CD14-positive monocyte (primary cell): ENCODE data around the gene ARV1. TPM values are rescaled to one million over a fixed set of nuclear protein-coding genes. Genes with fewer than 3 reads are reported as not detected.

Experiments used
- DNase-seq, 3 donors: peaks; one replicate each; pipeline ENCODE4 v3.0.0-alpha.2; 2011 to 2022
- H2AFZ ChIP-seq: 2 replicates; pipeline ENCODE4 v1.6.0; 2012; ENCODE audit warnings: mild to moderate bottlenecking, low read depth, low read length, inconsistent platforms; ENCODE audit not compliant: insufficient read depth, poor library complexity, severe bottlenecking
- H3K27ac ChIP-seq, 2 donors: 1 replicate in 1 of 2; 2 replicates in 1 of 2; pipeline ENCODE4 v1.5.1; 2012 to 2013; ENCODE audit warnings: low read length in 2 of 2, control low read depth in 1 of 2, inconsistent platforms in 1 of 2, low read depth in 1 of 2, mild to moderate bottlenecking in 1 of 2
- H3K27me3 ChIP-seq, 2 donors: one replicate each; pipeline versions ENCODE4 v1.6.0 to v1.6.1; 2011 to 2013; ENCODE audit warnings: low read length in 2 of 2; ENCODE audit not compliant: control insufficient read depth in 2 of 2, insufficient read depth in 2 of 2
- H3K36me3 ChIP-seq, 2 donors: replicated peaks in 1 of 2; 1 replicate in 1 of 2; 2 replicates in 1 of 2; pipeline versions ENCODE4 v1.5.1 to v1.6.1; 2012 to 2013; ENCODE audit warnings: low read length in 2 of 2, control low read depth in 1 of 2, inconsistent platforms in 1 of 2, mild to moderate bottlenecking in 1 of 2; ENCODE audit not compliant: insufficient read depth in 2 of 2, control insufficient read depth in 1 of 2
- H3K4me1 ChIP-seq, 2 donors: 1 replicate in 1 of 2; 2 replicates in 1 of 2; pipeline versions ENCODE4 v1.5.1 to v1.6.1; 2012 to 2013; ENCODE audit warnings: low read length in 2 of 2, control low read depth in 1 of 2, inconsistent platforms in 1 of 2, mild to moderate bottlenecking in 1 of 2, moderate library complexity in 1 of 2; ENCODE audit not compliant: insufficient read depth in 2 of 2, control insufficient read depth in 1 of 2
- H3K4me2 ChIP-seq: replicated peaks from 2 replicates; pipeline ENCODE3; 2012; ENCODE audit warnings: low read length, moderate library complexity, mild to moderate bottlenecking; ENCODE audit not compliant: poor library complexity, severe bottlenecking; ENCODE audit errors: extremely low read depth
- H3K4me3 ChIP-seq, 3 experiments: fragments of 200-600 bp in 1 of 3; sonication (generic) in 1 of 3; replicated peaks in 1 of 3; 1 replicate in 2 of 3; 2 replicates in 1 of 3; pipeline ENCODE4 v1.5.1; 2011 to 2013; ENCODE audit warnings: low read length in 3 of 3, mild to moderate bottlenecking in 3 of 3, control low read depth in 2 of 3, low read depth in 2 of 3, inconsistent platforms in 1 of 3, moderate library complexity in 1 of 3
- H3K79me2 ChIP-seq: 2 replicates; pipeline ENCODE4 v1.6.0; 2012; ENCODE audit warnings: mild to moderate bottlenecking, control low read depth, inconsistent platforms, low read length, moderate library complexity; ENCODE audit not compliant: insufficient read depth
- H3K9ac ChIP-seq: 2 replicates; pipeline ENCODE4 v1.6.0; 2017; ENCODE audit warnings: low read length, mild to moderate bottlenecking; ENCODE audit not compliant: insufficient read depth, poor library complexity, severe bottlenecking
- H3K9me3 ChIP-seq, 2 donors: replicated peaks in 1 of 2; 1 replicate in 1 of 2; 2 replicates in 1 of 2; pipeline versions ENCODE4 v1.5.1 to v1.6.1; 2012 to 2013; ENCODE audit warnings: low read length in 2 of 2, control low read depth in 1 of 2; ENCODE audit not compliant: control insufficient read depth in 1 of 2, insufficient read depth in 1 of 2
- H4K20me1 ChIP-seq: 2 replicates; pipeline ENCODE4 v1.6.0; 2012; ENCODE audit warnings: mild to moderate bottlenecking, low read length, control low read depth, moderate library complexity; ENCODE audit not compliant: insufficient read depth
- H3K27ac Mint-ChIP-seq, 7 donors: one replicate each; pipeline ENCODE4 v1.8.0; 2020; ENCODE audit warnings: mild to moderate bottlenecking in 7 of 7, mixed read lengths in 7 of 7, moderate library complexity in 6 of 7, inconsistent platforms in 2 of 7
- H3K27me3 Mint-ChIP-seq, 3 donors: one replicate each; pipeline ENCODE4 v1.8.0; 2021 to 2022; ENCODE audit warnings: low read depth in 3 of 3, mild to moderate bottlenecking in 3 of 3, mixed read lengths in 3 of 3, moderate library complexity in 3 of 3, inconsistent platforms in 1 of 3
- H3K36me3 Mint-ChIP-seq, 2 donors: one replicate each; pipeline ENCODE4 v1.8.0; 2020; ENCODE audit warnings: mixed read lengths in 2 of 2, inconsistent platforms in 1 of 2, mild to moderate bottlenecking in 1 of 2
- H3K4me1 Mint-ChIP-seq: one replicate; pipeline ENCODE4 v1.8.0; 2020; ENCODE audit warnings: mild to moderate bottlenecking, mixed read lengths
- H3K4me3 Mint-ChIP-seq, 2 donors: one replicate each; pipeline ENCODE4 v1.8.0; 2020; ENCODE audit warnings: mild to moderate bottlenecking in 2 of 2, mixed read lengths in 2 of 2, moderate library complexity in 1 of 2
- H3K9me3 Mint-ChIP-seq, 7 donors: one replicate each; pipeline ENCODE4 v1.8.0; 2020 to 2022; ENCODE audit warnings: mixed read lengths in 7 of 7, mild to moderate bottlenecking in 6 of 7, moderate library complexity in 6 of 7, inconsistent platforms in 2 of 7
- WGBS: methylation state at CpG from one replicate; pipeline ENCODE4 v1.1.5; 2013; ENCODE audit warnings: missing lambda C conversion rate; ENCODE audit not compliant: insufficient coverage; 5-methylcytosine and 5-hydroxymethylcytosine counted together
- intact Hi-C, 2 donors: fragments of 100-400 bp; cut with micrococcal nuclease; formaldehyde crosslinking; loops; one replicate each; pipeline versions ENCODE4 v1.15.0 to v1.15.1; 2023
- polyA plus RNA-seq, 3 donors: library from polyadenylated mRNA; depleted of rRNA in 1 of 3; unstranded in 2 of 3; stranded (reverse) in 1 of 3; fragments of 300-500 nt in 2 of 3; fragments of >200 nt in 1 of 3; fragmentation: Illumina TruSeq in 2 of 3; gene quantifications; 1 replicate in 2 of 3; 2 replicates in 1 of 3; pipeline ENCODE4 v1.2.3, GENCODE V29; 2012 to 2021
- TF ChIP-seq, protein P1 (sequence below): fragments of 200-600 bp; IDR thresholded peaks from one replicate; pipeline ENCODE4 v1.8.0; 2022; ENCODE audit warnings: antibody characterized with exemption, mild to moderate bottlenecking

ARV1 gene
- polyA plus RNA-seq, 3 donors = 7.7 to 19.2 (median 15.0) TPM

DNA sequence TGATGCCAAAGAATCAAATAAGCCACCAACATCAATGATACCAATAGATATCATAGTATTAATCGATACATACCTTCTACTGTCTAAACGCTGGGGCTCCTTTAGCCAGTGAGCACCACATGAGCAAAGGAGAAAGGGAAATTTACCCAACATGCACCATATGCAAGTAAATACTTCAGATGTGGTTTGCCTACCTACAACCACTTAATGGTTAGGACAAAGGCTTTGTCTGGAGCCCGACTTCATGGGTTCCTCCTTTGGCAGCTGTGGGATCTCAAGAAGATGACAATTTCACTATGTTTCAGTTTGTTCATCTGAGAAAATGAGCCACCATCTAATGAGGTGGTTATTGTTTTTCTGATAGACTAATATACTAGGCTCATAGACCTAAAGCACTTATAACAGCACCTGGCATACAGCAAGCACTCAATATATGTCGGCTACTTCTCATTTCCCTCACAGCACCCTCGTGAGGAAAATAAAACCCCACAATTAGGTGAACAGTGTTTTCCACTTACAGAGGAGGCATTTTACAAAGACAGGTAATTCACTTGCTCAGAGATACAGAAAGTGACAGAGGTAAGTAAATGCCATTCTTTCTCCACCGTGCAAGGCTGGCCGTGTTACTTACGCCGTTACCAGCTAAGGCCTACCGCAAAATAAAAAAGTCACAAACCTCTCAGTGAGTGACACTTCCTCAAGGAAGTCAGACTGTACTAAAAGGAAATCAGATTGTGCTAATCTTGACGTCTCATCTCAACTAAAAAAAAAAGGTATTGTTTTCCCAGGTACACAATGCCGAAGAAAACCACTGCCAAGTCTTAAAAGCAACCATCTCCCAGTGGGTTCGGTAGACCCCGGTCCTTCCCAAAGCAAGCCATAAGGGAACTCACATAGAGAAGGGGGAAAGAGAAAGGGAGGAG lies 1.8 kb upstream of the ARV1 start:
- H3K9me3 Mint-ChIP-seq = no peaks in the 10 kb centered on the region
- TF ChIP-seq, protein P1, sequence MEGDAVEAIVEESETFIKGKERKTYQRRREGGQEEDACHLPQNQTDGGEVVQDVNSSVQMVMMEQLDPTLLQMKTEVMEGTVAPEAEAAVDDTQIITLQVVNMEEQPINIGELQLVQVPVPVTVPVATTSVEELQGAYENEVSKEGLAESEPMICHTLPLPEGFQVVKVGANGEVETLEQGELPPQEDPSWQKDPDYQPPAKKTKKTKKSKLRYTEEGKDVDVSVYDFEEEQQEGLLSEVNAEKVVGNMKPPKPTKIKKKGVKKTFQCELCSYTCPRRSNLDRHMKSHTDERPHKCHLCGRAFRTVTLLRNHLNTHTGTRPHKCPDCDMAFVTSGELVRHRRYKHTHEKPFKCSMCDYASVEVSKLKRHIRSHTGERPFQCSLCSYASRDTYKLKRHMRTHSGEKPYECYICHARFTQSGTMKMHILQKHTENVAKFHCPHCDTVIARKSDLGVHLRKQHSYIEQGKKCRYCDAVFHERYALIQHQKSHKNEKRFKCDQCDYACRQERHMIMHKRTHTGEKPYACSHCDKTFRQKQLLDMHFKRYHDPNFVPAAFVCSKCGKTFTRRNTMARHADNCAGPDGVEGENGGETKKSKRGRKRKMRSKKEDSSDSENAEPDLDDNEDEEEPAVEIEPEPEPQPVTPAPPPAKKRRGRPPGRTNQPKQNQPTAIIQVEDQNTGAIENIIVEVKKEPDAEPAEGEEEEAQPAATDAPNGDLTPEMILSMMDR = no peak
- Histone ChIP-seq H3K9me3 (no peaks in the 10 kb centered on the region), H3K4me2 (peak overlapping the region; percentile 92), H3K27ac (peak overlapping the region; percentile 41 to 76), H2AFZ (peak overlapping the region; percentile 81), H3K27me3 (no peaks in the 10 kb centered on the region), H3K4me3 (peak overlapping the region; percentile 60 to 81 (median 66)), H3K36me3 (peaks cover 0 to 17% of the 10 kb centered on the region in 2 donors), H3K9ac (peak overlapping the region; percentile 70), H3K4me1 (peaks cover 47 to 52% of the 10 kb centered on the region in 2 donors), H3K79me2 (peaks cover 61% of the 10 kb centered on the region), H4K20me1 (peaks cover 12% of the 10 kb centered on the region)
- H3K27ac Mint-ChIP-seq = peak overlapping the region; percentile 86 to 96 (median 95)
- peak; percentile 32 to 48 (median 45) for DNase-seq
- peaks cover 38% of the 10 kb centered on the region for H3K4me1 Mint-ChIP-seq
- H3K27me3 Mint-ChIP-seq = peaks cover 0 to 2% (median 0%) of the 10 kb centered on the region in 3 donors
- H3K4me3 Mint-ChIP-seq = peak overlapping the region; percentile 86 to 95
- H3K36me3 Mint-ChIP-seq = peaks cover 16 to 19% of the 10 kb centered on the region in 2 donors
- 20% methylated on average over 5 of the region's 14 CpGs for WGBS
- intact Hi-C loops = loop anchor here (5.0 to 10.0 kb wide), 4 partner anchors 60 to 360 kb away; partner anchors contain the start of genes C1orf198 (in 1 of the 2), EXOC8 (in 1 of the 2), FAM89A (in 1 of the 2) and SPRTN (in 1 of the 2)

DNA sequence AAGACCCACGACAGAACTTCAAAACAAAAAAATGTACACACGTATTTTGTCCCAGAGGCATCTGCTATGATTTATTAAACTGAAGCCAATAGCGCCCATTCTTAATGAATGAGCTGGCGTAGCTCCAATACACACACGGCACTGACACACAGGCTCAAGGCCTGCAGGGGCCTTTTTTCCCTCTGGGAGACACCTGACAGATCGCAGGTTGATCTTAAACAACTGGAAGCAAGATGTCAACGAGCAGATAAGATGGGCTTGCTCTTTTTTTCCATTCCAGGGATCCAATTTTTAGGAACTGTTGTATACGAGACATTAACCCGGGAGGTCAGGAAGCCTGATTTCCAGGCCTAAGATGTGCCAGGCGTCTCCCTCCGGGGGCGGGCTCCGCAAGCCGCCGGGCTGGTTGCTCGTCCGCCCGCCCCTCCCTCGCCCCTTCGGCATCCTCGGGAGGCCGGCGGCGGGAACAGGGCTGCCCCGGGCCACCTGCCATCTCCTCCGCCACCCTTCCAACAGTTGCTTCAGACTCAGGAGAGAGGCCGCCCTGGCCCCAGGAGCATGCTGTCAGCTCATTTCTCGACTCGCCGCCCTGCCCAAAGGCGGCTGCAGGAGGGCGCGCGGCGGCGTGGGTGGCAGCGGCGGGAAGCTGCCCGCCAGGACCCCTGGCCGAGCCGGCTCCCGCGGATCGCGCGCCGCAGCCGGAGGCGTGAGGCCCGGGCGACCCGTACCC lies 968 bp upstream of the ARV1 start:
- peaks cover 56% of the 10 kb centered on the region for H3K79me2 ChIP-seq
- TF ChIP-seq, protein P1 = no peak
- peaks cover 16 to 19% of the 10 kb centered on the region in 2 donors for H3K36me3 Mint-ChIP-seq
- peaks cover 39 to 44% of the 10 kb centered on the region in 2 donors for H3K4me1 ChIP-seq
- H3K9ac ChIP-seq = peak overlapping the region; percentile 70
- peaks cover 0 to 24% of the 10 kb centered on the region in 2 donors for H3K36me3 ChIP-seq
- peak overlapping the region; percentile 92 for H3K4me2 ChIP-seq
- H3K27me3 ChIP-seq = no peaks in the 10 kb centered on the region
- H2AFZ ChIP-seq = peak overlapping the region; percentile 81
- intact Hi-C loops = loop anchor here (5.0 to 10.0 kb wide), 4 partner anchors 61 to 359 kb away; partner anchors contain the start of genes C1orf198 (in 1 of the 2), EXOC8 (in 1 of the 2), FAM89A (in 1 of the 2) and SPRTN (in 1 of the 2)
- peaks cover 12% of the 10 kb centered on the region for H4K20me1 ChIP-seq
- H3K4me3 Mint-ChIP-seq = peak overlapping the region; percentile 86 to 95
- peak overlapping the region; percentile 41 to 76 for H3K27ac ChIP-seq
- no peaks in the 10 kb centered on the region for H3K9me3 ChIP-seq
- peak in 1 of 3 donors; percentile 8 for DNase-seq
- H3K4me3 ChIP-seq = peak overlapping the region; percentile 60 to 81 (median 66)
- no peaks in the 10 kb centered on the region for H3K9me3 Mint-ChIP-seq
- H3K27ac Mint-ChIP-seq = peak overlapping the region; percentile 86 to 96 (median 95)
- WGBS = under 1% methylated on average over 50 of the region's 52 CpGs
- peaks cover 0 to 2% (median 0%) of the 10 kb centered on the region in 3 donors for H3K27me3 Mint-ChIP-seq
- peaks cover 29% of the 10 kb centered on the region for H3K4me1 Mint-ChIP-seq
